Omental fat pad (tissue), 4 donors: Measurements from ENCODE around the gene SYNPO. TPM values are rescaled to one million over a fixed set of nuclear protein-coding genes. Genes with fewer than 3 reads are reported as not detected.

Experiments used
- ATAC-seq: fragments of 150-250 bp; one replicate; pipeline ENCODE4 v1.9.1; 2016; ENCODE audit warnings: mild to moderate bottlenecking, moderate library complexity; ENCODE audit not compliant: low FRiP score
- DNase-seq: peaks from one replicate; pipeline ENCODE4 v3.0.0-alpha.2; 2019; ENCODE audit warnings: low spot score
- CTCF ChIP-seq, 3 donors: fragments of 450-650 bp; IDR thresholded peaks; one replicate each; pipeline ENCODE4 v1.5.1; 2016 to 2017; ENCODE audit warnings: antibody characterized with exemption in 3 of 3, mild to moderate bottlenecking in 3 of 3, moderate library complexity in 2 of 3
- total RNA-seq, 4 donors: library from RNA; depleted of rRNA; stranded (reverse); fragments of >200 nt; gene quantifications; one replicate each; pipeline ENCODE4 v1.1.0, GENCODE V29; 2016

Gene SYNPO
- total RNA-seq, 4 donors from 2014 or later: 12.2 to 43.6 (median 26.1) TPM

GRCh38 chr5:150596826-150597225 is 43.6 kb upstream of the SYNPO start:
- TF ChIP-seq CTCF (IDR thresholded peaks at IDR 0.05): no peak
- DNase-seq: no peak
- ATAC-seq: no peak

GRCh38 chr5:150598006-150598405 is 42.5 kb upstream of the SYNPO start:
- DNase-seq (no peak), ATAC-seq (no peak)
- TF ChIP-seq CTCF (IDR thresholded peaks at IDR 0.05): no peak

GRCh38 chr5:150598821-150599273 is 41.6 kb upstream of the SYNPO start:
- DNase-seq (no peak), ATAC-seq (no peak)
- no peak for TF ChIP-seq CTCF (IDR thresholded peaks at IDR 0.05)

- ATAC-seq (no peak), DNase-seq (no peak)
- no peak for TF ChIP-seq CTCF (IDR thresholded peaks at IDR 0.05)
Measured at GRCh38 chr5:150599281-150599680, 41.2 kb upstream of the SYNPO start.

- DNase-seq (peak; percentile 94), ATAC-seq (peak; percentile 85)
- no peak for TF ChIP-seq CTCF (IDR thresholded peaks at IDR 0.05)
Measured at GRCh38 chr5:150599917-150600511, 40.4 kb upstream of the SYNPO start.

GRCh38 chr5:150600616-150601490 is 39.6 kb upstream of the SYNPO start:
- no peak for TF ChIP-seq CTCF (IDR thresholded peaks at IDR 0.05)
- no peak for ATAC-seq
- DNase-seq: no peak
